ENCODE results near the gene VAV3.
A peak's percentile ranks its signal among the peaks of the same experiment; 100 is the strongest.

The VAV3 gene

GRCh38 chr1:107817935-107818334, 147.0 kb downstream of the VAV3 start:
- H3K4me3 Mint-ChIP-seq: no peak overlapping the region
- peaks cover 15 to 19% of the 10 kb centered on the region in 2 donors for H3K36me3 Mint-ChIP-seq
- H3K27me3 Mint-ChIP-seq: no peaks in the 10 kb centered on the region
- ATAC-seq (replicated peaks) (no peak), DNase-seq (no peak)
- peak overlapping the region; percentile 63 for H3K27ac Mint-ChIP-seq
- peaks cover 5 to 15% of the 10 kb centered on the region in 2 donors for H3K9me3 Mint-ChIP-seq
- peaks cover 32 to 68% of the 10 kb centered on the region in 2 donors for H3K4me1 Mint-ChIP-seq

GRCh38 chr1:107817206-107817605, 147.8 kb downstream of the VAV3 start:
- Mint-ChIP-seq H3K36me3 (peaks cover 12 to 15% of the 10 kb centered on the region in 2 donors), H3K9me3 (peaks cover 5 to 12% of the 10 kb centered on the region in 2 donors), H3K4me3 (peak overlapping the region in 1 of 2 donors; percentile 15), H3K27me3 (no peaks in the 10 kb centered on the region), H3K27ac (no peak overlapping the region), H3K4me1 (peaks cover 34 to 69% of the 10 kb centered on the region in 2 donors)
- DNase-seq (no peak), ATAC-seq (replicated peaks) (no peak)

- peaks cover 2 to 4% of the 10 kb centered on the region in 2 donors for H3K9me3 Mint-ChIP-seq
- no peak for DNase-seq
- no peak for ATAC-seq (replicated peaks)
- peaks cover 0 to 5% of the 10 kb centered on the region in 2 donors for H3K36me3 Mint-ChIP-seq
- H3K4me1 Mint-ChIP-seq: peaks cover 41 to 82% of the 10 kb centered on the region in 2 donors
- H3K27ac Mint-ChIP-seq: peak overlapping the region; percentile 75
- H3K4me3 Mint-ChIP-seq: peak overlapping the region; percentile 18 to 52
- H3K27me3 Mint-ChIP-seq: no peaks in the 10 kb centered on the region
Measured at GRCh38 chr1:107810291-107810951, 154.6 kb downstream of the VAV3 start.

GRCh38 chr1:107807855-107808254, 157.1 kb downstream of the VAV3 start:
- ATAC-seq (replicated peaks): no peak

GRCh38 chr1:107807405-107807804, 157.6 kb downstream of the VAV3 start:
- ATAC-seq (replicated peaks) (peak; percentile 31 to 33), DNase-seq (no peak)
- H3K4me1 Mint-ChIP-seq: peaks cover 51 to 87% of the 10 kb centered on the region in 2 donors
- H3K4me3 Mint-ChIP-seq: peak overlapping the region in 1 of 2 donors; percentile 27
- H3K36me3 Mint-ChIP-seq: no peaks in the 10 kb centered on the region
- H3K27me3 Mint-ChIP-seq: no peaks in the 10 kb centered on the region
- H3K27ac Mint-ChIP-seq: peak overlapping the region; percentile 28
- peaks cover 0 to 2% of the 10 kb centered on the region in 2 donors for H3K9me3 Mint-ChIP-seq

More at GRCh38 chr1:107807855-107808254, 157.1 kb downstream of the VAV3 start:
- peak overlapping the region; percentile 14 for H3K27ac Mint-ChIP-seq
- DNase-seq: no peak
- H3K4me1 Mint-ChIP-seq: peaks cover 48 to 87% of the 10 kb centered on the region in 2 donors
- no peak overlapping the region for H3K4me3 Mint-ChIP-seq
- no peaks in the 10 kb centered on the region for H3K36me3 Mint-ChIP-seq
- H3K27me3 Mint-ChIP-seq: no peaks in the 10 kb centered on the region
- H3K9me3 Mint-ChIP-seq: peaks cover 0 to 2% of the 10 kb centered on the region in 2 donors

- H3K27ac Mint-ChIP-seq: peak overlapping the region; percentile 28
- no peak overlapping the region for H3K4me3 Mint-ChIP-seq
- ATAC-seq (replicated peaks): no peak
- H3K36me3 Mint-ChIP-seq: no peaks in the 10 kb centered on the region
- DNase-seq: no peak
- no peaks in the 10 kb centered on the region for H3K27me3 Mint-ChIP-seq
- peaks cover 54 to 91% of the 10 kb centered on the region in 2 donors for H3K4me1 Mint-ChIP-seq
- H3K9me3 Mint-ChIP-seq: peaks cover 0 to 2% of the 10 kb centered on the region in 2 donors
Measured at GRCh38 chr1:107806902-107807301, 158.1 kb downstream of the VAV3 start.

- DNase-seq (no peak), ATAC-seq (replicated peaks) (peak; percentile 17 to 28)
- Mint-ChIP-seq H3K27ac (peak overlapping the region; percentile 86), H3K9me3 (peaks cover 2 to 9% of the 10 kb centered on the region in 2 donors), H3K4me1 (peaks cover 44 to 93% of the 10 kb centered on the region in 2 donors), H3K27me3 (no peaks in the 10 kb centered on the region), H3K4me3 (peak overlapping the region; percentile 37 to 66), H3K36me3 (peaks cover 0 to 6% of the 10 kb centered on the region in 2 donors)
Measured at GRCh38 chr1:107804741-107805140, 160.2 kb downstream of the VAV3 start.

GRCh38 chr1:107804134-107804533, 160.8 kb downstream of the VAV3 start:
- peak overlapping the region; percentile 64 to 66 for H3K4me3 Mint-ChIP-seq
- H3K36me3 Mint-ChIP-seq: peaks cover 0 to 6% of the 10 kb centered on the region in 2 donors
- no peaks in the 10 kb centered on the region for H3K27me3 Mint-ChIP-seq
- no peak for DNase-seq
- peak overlapping the region; percentile 86 for H3K27ac Mint-ChIP-seq
- peaks cover 44 to 93% of the 10 kb centered on the region in 2 donors for H3K4me1 Mint-ChIP-seq
- peak; percentile 41 to 62 for ATAC-seq (replicated peaks)
- peaks cover 2 to 11% of the 10 kb centered on the region in 2 donors for H3K9me3 Mint-ChIP-seq

GRCh38 chr1:107803579-107803978, 161.4 kb downstream of the VAV3 start:
- Mint-ChIP-seq H3K4me3 (peak overlapping the region; percentile 64 to 66), H3K4me1 (peaks cover 42 to 87% of the 10 kb centered on the region in 2 donors), H3K36me3 (peaks cover 0 to 6% of the 10 kb centered on the region in 2 donors), H3K27me3 (no peaks in the 10 kb centered on the region), H3K9me3 (peaks cover 2 to 11% of the 10 kb centered on the region in 2 donors), H3K27ac (peak overlapping the region; percentile 86)
- ATAC-seq (replicated peaks): no peak
- DNase-seq: no peak

GRCh38 chr1:107802654-107803053, 162.3 kb downstream of the VAV3 start:
- Mint-ChIP-seq H3K27ac (peak overlapping the region; percentile 91), H3K4me3 (peak overlapping the region; percentile 36 to 66), H3K9me3 (peaks cover 2 to 11% of the 10 kb centered on the region in 2 donors), H3K4me1 (peaks cover 46 to 86% of the 10 kb centered on the region in 2 donors), H3K36me3 (peaks cover 0 to 6% of the 10 kb centered on the region in 2 donors), H3K27me3 (no peaks in the 10 kb centered on the region)
- DNase-seq (no peak), ATAC-seq (replicated peaks) (peak; percentile 78 to 79)

- H3K9me3 Mint-ChIP-seq: peaks cover 0 to 8% of the 10 kb centered on the region in 2 donors
- H3K36me3 Mint-ChIP-seq: peaks cover 0 to 5% of the 10 kb centered on the region in 2 donors
- H3K27me3 Mint-ChIP-seq: no peaks in the 10 kb centered on the region
- H3K4me3 Mint-ChIP-seq: peak overlapping the region; percentile 3 to 24
- H3K27ac Mint-ChIP-seq: peak overlapping the region; percentile 2
- peaks cover 45 to 73% of the 10 kb centered on the region in 2 donors for H3K4me1 Mint-ChIP-seq
- ATAC-seq (replicated peaks) (peak; percentile 86 to 88), DNase-seq (peak; percentile 47)
Measured at GRCh38 chr1:107795994-107796393, 169.0 kb downstream of the VAV3 start.

GRCh38 chr1:107795441-107795840, 169.5 kb downstream of the VAV3 start:
- Mint-ChIP-seq H3K9me3 (peaks cover 0 to 4% of the 10 kb centered on the region in 2 donors), H3K27ac (peak overlapping the region; percentile 2), H3K36me3 (no peaks in the 10 kb centered on the region), H3K27me3 (no peaks in the 10 kb centered on the region), H3K4me3 (peak overlapping the region; percentile 3 to 24), H3K4me1 (peaks cover 46 to 72% of the 10 kb centered on the region in 2 donors)
- ATAC-seq (replicated peaks): peak; percentile 58 to 72
- no peak for DNase-seq

GRCh38 chr1:107794571-107794970, 170.4 kb downstream of the VAV3 start:
- Mint-ChIP-seq H3K27ac (no peak overlapping the region), H3K4me3 (no peak overlapping the region)

GRCh38 chr1:107793896-107794453, 171.0 kb downstream of the VAV3 start:
- Mint-ChIP-seq H3K27ac (no peak overlapping the region), H3K36me3 (no peaks in the 10 kb centered on the region), H3K9me3 (no peaks in the 10 kb centered on the region), H3K4me3 (no peak overlapping the region), H3K27me3 (no peaks in the 10 kb centered on the region), H3K4me1 (peaks cover 54 to 80% of the 10 kb centered on the region in 2 donors)
- no peak for ATAC-seq (replicated peaks)
- DNase-seq: no peak

More at GRCh38 chr1:107794571-107794970, 170.4 kb downstream of the VAV3 start:
- DNase-seq (no peak), ATAC-seq (replicated peaks) (no peak)
- H3K9me3 Mint-ChIP-seq: no peaks in the 10 kb centered on the region
- no peaks in the 10 kb centered on the region for H3K36me3 Mint-ChIP-seq
- H3K4me1 Mint-ChIP-seq: peaks cover 50 to 76% of the 10 kb centered on the region in 2 donors
- no peaks in the 10 kb centered on the region for H3K27me3 Mint-ChIP-seq
